ENCODE data around the gene GMFB. TPM values are rescaled to one million over a fixed set of nuclear protein-coding genes. Genes with fewer than 3 reads are reported as not detected.

Gene GMFB
- total and polyA plus RNA-seq, 9 of the 15 experiments (the other 6 are each of a cell fraction or from before 2014, with no cell fraction given), result 14.0 to 31.7 (median 20.5) TPM

DNA sequence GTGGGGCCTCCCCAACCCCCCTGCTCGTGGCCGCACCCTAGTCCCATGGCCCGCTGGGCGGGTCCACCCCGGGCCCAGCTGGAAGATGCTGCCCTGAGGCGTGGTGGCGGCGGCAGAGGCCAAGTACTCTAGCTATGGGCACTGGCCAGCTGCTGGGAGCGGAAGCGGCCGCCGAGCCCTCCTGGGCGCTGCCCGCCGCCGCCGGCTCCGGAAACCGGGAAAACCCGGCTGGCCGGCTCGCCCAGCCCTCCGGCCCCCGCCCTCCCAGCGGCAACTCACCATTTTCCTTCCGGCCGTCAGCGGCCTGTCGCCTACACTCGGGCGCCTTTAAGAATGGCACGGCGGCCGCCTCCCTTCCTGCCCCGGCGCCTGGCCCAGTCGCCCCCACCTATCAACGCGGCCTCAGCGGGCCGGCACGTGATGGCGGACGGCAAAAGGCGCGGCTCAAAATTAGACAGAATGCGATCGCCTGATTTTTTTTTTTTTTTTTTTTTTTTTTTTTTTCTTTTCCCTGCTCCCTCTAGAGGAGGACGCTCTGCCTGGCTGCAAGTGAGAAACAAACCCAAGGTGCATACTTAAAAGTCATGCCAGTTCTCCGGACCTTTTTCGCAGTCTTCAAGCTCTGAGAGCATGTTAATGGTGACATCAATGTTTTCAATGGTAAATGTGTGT is at the start of gene GMFB (continued):
- TF ChIP-seq TBP (optimal IDR thresholded peaks at IDR 0.05; ENCODE audit: low read depth, low read length) (peak; percentile 59), EP400 (IDR thresholded peaks at IDR 0.05) (peak; percentile 57; the same call in 1 of the 2 replicates), RB1 (IDR thresholded peaks at IDR 0.05; ENCODE audit: low read depth) (peak; percentile 42; the same call in 1 of the 2 replicates), DACH1 (IDR thresholded peaks at IDR 0.05; ENCODE audit: partially characterized antibody) (peak; percentile 29), BHLHE40 (IDR thresholded peaks at IDR 0.05; ENCODE audit: low read length) (peak; percentile 98)
- TF ChIP-seq, protein P1, sequence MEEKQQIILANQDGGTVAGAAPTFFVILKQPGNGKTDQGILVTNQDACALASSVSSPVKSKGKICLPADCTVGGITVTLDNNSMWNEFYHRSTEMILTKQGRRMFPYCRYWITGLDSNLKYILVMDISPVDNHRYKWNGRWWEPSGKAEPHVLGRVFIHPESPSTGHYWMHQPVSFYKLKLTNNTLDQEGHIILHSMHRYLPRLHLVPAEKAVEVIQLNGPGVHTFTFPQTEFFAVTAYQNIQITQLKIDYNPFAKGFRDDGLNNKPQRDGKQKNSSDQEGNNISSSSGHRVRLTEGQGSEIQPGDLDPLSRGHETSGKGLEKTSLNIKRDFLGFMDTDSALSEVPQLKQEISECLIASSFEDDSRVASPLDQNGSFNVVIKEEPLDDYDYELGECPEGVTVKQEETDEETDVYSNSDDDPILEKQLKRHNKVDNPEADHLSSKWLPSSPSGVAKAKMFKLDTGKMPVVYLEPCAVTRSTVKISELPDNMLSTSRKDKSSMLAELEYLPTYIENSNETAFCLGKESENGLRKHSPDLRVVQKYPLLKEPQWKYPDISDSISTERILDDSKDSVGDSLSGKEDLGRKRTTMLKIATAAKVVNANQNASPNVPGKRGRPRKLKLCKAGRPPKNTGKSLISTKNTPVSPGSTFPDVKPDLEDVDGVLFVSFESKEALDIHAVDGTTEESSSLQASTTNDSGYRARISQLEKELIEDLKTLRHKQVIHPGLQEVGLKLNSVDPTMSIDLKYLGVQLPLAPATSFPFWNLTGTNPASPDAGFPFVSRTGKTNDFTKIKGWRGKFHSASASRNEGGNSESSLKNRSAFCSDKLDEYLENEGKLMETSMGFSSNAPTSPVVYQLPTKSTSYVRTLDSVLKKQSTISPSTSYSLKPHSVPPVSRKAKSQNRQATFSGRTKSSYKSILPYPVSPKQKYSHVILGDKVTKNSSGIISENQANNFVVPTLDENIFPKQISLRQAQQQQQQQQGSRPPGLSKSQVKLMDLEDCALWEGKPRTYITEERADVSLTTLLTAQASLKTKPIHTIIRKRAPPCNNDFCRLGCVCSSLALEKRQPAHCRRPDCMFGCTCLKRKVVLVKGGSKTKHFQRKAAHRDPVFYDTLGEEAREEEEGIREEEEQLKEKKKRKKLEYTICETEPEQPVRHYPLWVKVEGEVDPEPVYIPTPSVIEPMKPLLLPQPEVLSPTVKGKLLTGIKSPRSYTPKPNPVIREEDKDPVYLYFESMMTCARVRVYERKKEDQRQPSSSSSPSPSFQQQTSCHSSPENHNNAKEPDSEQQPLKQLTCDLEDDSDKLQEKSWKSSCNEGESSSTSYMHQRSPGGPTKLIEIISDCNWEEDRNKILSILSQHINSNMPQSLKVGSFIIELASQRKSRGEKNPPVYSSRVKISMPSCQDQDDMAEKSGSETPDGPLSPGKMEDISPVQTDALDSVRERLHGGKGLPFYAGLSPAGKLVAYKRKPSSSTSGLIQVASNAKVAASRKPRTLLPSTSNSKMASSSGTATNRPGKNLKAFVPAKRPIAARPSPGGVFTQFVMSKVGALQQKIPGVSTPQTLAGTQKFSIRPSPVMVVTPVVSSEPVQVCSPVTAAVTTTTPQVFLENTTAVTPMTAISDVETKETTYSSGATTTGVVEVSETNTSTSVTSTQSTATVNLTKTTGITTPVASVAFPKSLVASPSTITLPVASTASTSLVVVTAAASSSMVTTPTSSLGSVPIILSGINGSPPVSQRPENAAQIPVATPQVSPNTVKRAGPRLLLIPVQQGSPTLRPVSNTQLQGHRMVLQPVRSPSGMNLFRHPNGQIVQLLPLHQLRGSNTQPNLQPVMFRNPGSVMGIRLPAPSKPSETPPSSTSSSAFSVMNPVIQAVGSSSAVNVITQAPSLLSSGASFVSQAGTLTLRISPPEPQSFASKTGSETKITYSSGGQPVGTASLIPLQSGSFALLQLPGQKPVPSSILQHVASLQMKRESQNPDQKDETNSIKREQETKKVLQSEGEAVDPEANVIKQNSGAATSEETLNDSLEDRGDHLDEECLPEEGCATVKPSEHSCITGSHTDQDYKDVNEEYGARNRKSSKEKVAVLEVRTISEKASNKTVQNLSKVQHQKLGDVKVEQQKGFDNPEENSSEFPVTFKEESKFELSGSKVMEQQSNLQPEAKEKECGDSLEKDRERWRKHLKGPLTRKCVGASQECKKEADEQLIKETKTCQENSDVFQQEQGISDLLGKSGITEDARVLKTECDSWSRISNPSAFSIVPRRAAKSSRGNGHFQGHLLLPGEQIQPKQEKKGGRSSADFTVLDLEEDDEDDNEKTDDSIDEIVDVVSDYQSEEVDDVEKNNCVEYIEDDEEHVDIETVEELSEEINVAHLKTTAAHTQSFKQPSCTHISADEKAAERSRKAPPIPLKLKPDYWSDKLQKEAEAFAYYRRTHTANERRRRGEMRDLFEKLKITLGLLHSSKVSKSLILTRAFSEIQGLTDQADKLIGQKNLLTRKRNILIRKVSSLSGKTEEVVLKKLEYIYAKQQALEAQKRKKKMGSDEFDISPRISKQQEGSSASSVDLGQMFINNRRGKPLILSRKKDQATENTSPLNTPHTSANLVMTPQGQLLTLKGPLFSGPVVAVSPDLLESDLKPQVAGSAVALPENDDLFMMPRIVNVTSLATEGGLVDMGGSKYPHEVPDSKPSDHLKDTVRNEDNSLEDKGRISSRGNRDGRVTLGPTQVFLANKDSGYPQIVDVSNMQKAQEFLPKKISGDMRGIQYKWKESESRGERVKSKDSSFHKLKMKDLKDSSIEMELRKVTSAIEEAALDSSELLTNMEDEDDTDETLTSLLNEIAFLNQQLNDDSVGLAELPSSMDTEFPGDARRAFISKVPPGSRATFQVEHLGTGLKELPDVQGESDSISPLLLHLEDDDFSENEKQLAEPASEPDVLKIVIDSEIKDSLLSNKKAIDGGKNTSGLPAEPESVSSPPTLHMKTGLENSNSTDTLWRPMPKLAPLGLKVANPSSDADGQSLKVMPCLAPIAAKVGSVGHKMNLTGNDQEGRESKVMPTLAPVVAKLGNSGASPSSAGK (IDR thresholded peaks at IDR 0.05), result peak; percentile 50; the same call in 1 of the 2 replicates
- TF ChIP-seq, protein P2, sequence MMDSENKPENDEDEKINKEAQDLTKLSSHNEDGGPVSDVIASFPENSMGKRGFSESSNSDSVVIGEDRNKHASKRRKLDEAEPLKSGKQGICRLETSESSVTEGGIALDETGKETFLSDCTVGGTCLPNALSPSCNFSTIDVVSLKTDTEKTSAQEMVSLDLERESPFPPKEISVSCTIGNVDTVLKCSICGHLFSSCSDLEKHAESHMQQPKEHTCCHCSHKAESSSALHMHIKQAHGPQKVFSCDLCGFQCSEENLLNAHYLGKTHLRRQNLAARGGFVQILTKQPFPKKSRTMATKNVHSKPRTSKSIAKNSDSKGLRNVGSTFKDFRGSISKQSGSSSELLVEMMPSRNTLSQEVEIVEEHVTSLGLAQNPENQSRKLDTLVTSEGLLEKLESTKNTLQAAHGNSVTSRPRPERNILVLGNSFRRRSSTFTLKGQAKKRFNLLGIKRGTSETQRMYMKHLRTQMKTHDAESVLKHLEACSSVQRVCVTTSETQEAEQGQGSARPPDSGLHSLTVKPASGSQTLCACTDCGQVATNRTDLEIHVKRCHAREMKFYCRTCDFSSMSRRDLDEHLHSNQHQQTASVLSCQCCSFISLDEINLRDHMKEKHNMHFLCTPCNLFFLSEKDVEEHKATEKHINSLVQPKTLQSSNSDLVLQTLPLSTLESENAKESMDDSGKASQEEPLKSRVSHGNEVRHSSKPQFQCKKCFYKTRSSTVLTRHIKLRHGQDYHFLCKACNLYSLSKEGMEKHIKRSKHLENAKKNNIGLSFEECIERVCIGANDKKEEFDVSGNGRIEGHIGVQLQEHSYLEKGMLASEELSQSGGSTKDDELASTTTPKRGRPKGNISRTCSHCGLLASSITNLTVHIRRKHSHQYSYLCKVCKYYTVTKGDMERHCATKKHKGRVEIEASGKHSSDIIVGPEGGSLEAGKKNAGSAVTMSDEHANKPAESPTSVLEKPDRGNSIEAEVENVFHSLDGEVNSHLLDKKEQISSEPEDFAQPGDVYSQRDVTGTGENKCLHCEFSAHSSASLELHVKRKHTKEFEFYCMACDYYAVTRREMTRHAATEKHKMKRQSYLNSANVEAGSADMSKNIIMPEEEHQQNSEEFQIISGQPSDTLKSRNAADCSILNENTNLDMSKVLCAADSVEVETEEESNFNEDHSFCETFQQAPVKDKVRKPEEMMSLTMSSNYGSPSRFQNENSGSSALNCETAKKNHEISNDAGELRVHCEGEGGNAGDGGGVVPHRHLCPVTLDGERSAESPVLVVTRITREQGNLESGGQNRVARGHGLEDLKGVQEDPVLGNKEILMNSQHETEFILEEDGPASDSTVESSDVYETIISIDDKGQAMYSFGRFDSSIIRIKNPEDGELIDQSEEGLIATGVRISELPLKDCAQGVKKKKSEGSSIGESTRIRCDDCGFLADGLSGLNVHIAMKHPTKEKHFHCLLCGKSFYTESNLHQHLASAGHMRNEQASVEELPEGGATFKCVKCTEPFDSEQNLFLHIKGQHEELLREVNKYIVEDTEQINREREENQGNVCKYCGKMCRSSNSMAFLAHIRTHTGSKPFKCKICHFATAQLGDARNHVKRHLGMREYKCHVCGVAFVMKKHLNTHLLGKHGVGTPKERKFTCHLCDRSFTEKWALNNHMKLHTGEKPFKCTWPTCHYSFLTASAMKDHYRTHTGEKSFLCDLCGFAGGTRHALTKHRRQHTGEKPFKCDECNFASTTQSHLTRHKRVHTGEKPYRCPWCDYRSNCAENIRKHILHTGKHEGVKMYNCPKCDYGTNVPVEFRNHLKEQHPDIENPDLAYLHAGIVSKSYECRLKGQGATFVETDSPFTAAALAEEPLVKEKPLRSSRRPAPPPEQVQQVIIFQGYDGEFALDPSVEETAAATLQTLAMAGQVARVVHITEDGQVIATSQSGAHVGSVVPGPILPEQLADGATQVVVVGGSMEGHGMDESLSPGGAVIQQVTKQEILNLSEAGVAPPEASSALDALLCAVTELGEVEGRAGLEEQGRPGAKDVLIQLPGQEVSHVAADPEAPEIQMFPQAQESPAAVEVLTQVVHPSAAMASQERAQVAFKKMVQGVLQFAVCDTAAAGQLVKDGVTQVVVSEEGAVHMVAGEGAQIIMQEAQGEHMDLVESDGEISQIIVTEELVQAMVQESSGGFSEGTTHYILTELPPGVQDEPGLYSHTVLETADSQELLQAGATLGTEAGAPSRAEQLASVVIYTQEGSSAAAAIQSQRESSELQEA (IDR thresholded peaks at IDR 0.05; ENCODE audit: low read depth), result peak; percentile 96
